ENCODE data around the gene ERVK3-1.
"Not testable (repeated sequence)": the region's sequence is repeated elsewhere in the genome, so short reads cannot be mapped to it uniquely, and the experiment has no call there.

The ERVK3-1 gene

DNA sequence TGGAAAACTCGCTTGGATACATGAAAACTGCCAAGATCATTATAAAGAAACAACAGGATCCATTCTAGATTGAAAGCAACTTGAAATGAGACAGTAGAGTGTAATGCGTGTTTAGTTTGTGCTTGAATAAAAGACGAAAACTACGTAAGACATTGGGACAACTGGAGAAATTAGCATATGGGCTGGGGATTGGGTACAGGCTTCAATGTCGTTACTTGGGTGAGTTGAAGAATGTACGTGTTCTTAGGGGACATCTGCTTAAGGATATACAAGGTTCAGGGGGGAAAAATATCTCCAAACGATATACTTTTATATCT lies 471 bp upstream of the ERVK3-1 start:
- no peak for DNase-seq (ENCODE audit: low read depth in 2 of 2)

DNA sequence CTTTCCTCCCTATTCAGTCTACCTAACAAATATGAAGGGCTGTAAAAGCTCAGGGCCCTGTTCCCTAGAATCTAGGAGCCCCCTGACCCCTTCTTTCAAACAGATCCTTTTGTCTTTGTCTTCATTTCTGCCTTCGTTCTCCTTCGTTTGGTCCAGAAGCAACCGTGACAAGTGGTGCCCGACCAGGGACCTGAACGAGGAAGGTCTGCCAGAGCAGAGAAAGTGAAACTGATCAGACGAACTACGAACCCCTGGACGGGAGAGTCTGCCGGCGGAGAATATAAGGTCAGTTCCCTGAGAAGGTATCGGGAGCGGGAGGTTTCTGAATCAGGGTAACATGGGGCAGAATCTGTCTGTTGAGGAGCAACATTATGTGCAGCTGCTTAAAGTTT lies 751 bp downstream of the ERVK3-1 start:
- DNase-seq (ENCODE audit: low read depth in 2 of 2) = no peak

GRCh38 chr19:58307736-58308135 lies 2.6 kb downstream of the ERVK3-1 start:
- no peak for DNase-seq (ENCODE audit: low read depth in 2 of 2)

DNA sequence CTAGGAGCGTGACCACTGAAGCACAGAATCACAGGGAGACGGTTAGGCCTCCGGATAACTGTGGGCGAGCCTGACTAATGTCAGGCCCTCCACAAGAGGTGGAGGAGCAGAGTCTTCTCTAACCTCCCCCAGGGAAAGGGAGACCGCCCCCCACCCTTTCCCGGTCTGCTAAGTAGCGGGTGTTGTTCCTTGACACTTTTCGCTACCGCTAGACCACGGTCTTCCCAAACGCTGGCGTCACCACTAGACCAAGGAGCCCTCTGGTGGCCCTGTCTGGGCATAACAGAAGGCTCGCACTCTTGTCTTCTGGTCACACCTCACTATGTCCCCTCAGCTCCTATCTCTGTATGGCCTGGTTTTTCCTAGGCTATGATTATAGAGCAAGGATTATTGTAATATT lies 5.5 kb downstream of the ERVK3-1 start:
- not testable (repeated sequence) for DNase-seq (ENCODE audit: low read depth in 2 of 2)

- DNase-seq (ENCODE audit: low read depth in 2 of 2) = no peak
Measured at GRCh38 chr19:58311345-58311865, 6.2 kb downstream of the ERVK3-1 start.

DNA sequence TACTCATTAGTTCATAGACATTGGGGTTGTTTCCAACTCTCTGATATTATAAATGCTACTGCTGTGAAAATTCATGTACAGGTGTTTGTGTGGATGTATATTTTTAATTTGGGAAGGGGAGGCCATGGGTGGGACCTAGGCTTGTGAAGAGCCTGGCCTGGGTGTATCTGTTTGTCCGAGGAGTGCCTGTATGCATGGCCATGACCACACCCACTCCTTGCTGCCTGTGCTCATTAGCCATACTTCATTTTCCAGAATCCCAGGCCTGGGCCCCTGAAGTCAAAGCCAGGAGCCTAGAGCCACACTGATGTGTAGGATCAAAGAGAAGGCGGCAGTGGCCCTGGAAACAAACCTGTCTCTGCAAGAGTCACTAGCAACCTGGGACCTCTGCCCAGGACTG lies 10.4 kb downstream of the ERVK3-1 start:
- DNase-seq (ENCODE audit: low read depth in 2 of 2) = no peak

- no peak for DNase-seq (ENCODE audit: low read depth in 2 of 2)
Measured at GRCh38 chr19:58317476-58318072, 12.4 kb downstream of the ERVK3-1 start.

- DNase-seq (ENCODE audit: low read depth in 2 of 2) = no peak
Measured at GRCh38 chr19:58318297-58318696, 13.1 kb downstream of the ERVK3-1 start.

DNA sequence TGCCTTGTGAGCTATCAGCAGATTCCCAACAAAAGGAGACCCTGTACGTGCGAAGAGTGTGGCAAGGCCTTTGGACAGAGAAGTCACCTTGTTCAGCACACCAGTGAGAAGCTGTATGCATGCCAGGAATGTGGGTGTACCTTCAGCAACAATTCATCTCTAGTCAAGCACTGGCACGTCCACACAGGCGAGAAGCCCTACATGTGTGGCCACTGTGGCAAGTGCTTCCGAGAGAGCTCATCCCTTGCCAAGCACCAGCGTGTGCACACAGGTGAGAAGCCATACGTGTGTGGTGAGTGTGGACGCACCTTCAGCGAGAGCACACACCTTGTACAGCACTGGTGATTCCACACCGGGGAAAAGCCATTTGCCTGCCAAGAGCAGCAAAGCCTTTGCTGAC lies 14.1 kb downstream of the ERVK3-1 start:
- DNase-seq (ENCODE audit: low read depth in 2 of 2) = no peak

- no peak for DNase-seq (ENCODE audit: low read depth in 2 of 2)
Measured at GRCh38 chr19:58325311-58326022, 20.3 kb downstream of the ERVK3-1 start.

DNA sequence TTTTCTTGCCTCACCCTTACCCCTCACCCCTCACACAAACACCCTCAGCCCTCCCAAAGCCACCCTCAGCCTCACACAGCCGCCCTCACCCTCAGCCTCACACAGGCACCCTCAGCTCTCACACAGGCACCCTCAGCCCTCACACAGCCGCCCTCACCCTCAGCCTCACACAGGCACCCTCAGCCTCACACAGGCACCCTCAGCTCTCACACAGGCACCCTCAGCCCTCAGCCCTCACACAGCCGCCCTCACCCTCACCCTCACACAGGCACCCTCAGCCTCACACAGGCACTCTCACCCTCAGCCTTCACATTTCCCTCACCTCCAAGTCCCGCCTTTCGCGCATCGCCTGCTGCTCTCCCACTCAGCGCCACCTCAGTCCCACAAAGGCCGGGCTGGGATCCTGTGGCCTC lies 21.3 kb downstream of the ERVK3-1 start:
- no peak for DNase-seq (ENCODE audit: low read depth in 2 of 2)

- DNase-seq (ENCODE audit: low read depth in 2 of 2) = peak; percentile 87 to 90
Measured at GRCh38 chr19:58326914-58327726, 21.9 kb downstream of the ERVK3-1 start, which contains the start of gene ZSCAN22. Gene ZSCAN22, plus strand, starts transcription at chr19:58326994. Its CDS starts 7,809 bp downstream, at chr19:58334803.

DNA sequence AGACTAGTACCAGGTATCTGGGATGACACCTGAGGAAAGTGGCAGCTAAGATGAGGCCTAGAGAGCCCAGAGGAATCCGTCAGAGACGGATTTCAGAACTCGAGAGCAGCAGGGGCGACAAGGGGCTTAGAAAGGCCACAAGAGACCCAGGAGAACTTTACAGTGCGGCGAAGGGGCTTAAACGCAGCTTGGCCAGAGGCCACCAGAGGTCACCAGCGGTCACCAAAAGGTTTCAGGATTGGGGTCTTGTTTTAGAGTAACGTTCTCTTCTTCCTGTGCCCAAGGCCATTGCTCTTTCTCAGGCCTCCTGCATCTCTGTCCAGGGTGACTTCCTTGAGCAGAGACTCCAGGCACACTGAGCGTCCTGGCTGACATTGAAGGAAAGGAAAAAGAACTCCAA lies 23.8 kb downstream of the ERVK3-1 start:
- no peak for DNase-seq (ENCODE audit: low read depth in 2 of 2)

DNA sequence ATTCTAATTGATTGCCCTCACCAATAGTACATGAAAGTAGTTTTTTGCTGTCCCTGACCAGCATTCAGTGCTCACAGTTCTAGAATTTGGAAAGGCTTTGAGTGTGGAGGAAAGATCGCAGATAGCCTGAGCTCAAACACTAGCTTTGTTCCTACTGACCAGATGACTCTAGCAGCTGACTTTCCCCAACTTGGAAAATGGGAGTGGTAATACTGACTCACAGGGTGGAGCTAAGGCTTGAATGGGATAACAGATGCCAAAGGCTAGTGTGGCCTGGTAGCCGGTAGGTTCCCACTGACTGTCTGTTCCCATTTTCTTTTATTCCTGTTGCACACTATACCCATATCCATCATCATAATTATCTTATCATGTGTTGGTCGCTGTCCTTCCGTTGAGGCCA lies 25.3 kb downstream of the ERVK3-1 start:
- no peak for DNase-seq (ENCODE audit: low read depth in 2 of 2)

DNA sequence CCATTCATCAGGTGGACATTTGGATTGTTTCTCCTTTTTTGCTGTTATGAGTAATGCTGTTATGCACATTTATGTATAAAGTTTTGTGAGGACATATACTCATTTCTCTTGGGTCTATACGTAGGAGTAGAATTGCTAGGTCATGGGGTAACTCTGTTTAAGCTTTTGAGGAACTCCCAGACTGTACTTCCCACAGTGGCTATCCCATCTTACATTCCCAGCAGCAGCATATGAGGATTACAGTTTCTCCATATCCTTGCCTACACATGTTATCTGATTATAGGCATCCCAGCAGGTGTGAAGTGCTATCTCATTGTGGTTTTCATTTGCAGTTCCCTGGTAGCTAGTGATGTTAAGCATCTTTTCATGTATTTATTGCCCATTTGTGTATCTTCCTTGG lies 27.5 kb downstream of the ERVK3-1 start:
- DNase-seq (ENCODE audit: low read depth in 2 of 2) = no peak

GRCh38 chr19:58334691-58335249 lies 29.6 kb downstream of the ERVK3-1 start:
- DNase-seq (ENCODE audit: low read depth in 2 of 2) = no peak

DNA sequence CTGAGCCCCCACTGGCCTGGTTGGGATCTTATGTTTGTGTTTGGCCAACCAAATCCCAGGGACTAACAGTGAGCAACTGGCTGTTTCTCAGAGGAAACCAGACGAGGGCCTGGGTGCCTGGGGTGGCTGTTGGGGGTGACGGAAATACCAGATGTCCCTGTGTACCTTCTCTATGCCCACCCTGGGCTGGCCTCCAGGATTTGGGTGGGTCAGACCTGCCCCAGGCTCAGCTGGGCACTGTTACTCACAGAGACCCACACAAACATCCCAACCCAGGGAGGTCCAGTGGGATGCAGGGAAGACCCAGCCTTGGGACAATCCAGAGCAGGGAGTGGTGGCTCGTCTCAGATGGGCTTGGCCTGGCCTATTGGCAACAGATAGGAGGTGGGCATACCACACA lies 30.5 kb downstream of the ERVK3-1 start:
- DNase-seq (ENCODE audit: low read depth in 2 of 2) = no peak

- no peak for DNase-seq (ENCODE audit: low read depth in 2 of 2)
Measured at GRCh38 chr19:58336216-58336615, 31.0 kb downstream of the ERVK3-1 start.

DNA sequence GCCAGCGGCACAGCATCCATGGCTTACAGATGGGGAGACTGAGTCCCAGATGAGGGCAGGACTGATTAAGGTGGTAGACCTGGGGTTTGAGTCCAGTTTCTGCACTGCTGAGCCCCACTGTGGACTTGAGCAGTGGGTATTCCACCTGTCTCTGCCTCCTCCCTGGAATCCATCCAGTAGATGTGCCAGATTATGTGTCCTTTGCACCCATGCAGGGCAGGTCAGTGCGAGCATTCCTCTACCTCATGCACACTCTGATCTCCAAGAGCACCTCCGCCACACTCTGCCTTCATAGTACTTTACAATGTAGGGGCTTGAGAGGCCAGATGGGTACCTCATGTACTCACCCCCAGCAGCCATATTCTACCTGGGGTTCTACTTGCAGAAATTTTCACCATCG lies 31.6 kb downstream of the ERVK3-1 start:
- no peak for DNase-seq (ENCODE audit: low read depth in 2 of 2)

- DNase-seq (ENCODE audit: low read depth in 2 of 2) = no peak
Measured at GRCh38 chr19:58338336-58338735, 33.2 kb downstream of the ERVK3-1 start.

DNA sequence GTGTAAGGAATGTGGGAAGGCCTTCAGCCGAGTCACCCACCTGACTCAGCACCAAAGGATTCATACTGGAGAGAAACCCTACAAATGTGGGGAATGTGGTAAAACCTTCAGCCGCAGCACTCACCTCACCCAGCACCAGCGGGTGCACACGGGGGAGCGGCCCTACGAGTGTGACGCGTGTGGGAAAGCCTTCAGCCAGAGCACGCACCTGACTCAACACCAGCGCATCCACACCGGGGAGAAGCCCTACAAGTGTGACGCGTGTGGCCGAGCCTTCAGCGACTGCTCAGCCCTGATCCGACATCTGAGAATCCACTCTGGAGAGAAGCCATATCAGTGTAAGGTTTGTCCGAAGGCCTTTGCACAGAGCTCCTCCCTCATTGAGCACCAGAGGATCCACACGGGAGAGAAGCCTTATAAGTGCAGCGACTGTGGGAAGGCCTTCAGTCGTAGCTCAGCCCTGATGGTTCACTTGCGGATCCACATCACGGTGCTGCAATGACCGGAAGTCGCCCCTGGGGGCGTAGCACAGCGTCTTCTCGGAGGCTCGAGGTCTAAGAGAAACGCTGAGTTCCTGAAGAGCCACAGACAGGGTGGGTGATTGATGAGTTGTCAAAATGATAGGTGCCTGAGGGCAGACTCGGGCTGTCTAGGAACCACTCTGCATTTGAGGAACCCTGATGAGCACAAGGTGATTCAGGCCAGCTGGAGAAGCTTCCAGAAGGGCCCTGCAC lies 33.8 kb downstream of the ERVK3-1 start:
- DNase-seq (ENCODE audit: low read depth in 2 of 2) = no peak

DNA sequence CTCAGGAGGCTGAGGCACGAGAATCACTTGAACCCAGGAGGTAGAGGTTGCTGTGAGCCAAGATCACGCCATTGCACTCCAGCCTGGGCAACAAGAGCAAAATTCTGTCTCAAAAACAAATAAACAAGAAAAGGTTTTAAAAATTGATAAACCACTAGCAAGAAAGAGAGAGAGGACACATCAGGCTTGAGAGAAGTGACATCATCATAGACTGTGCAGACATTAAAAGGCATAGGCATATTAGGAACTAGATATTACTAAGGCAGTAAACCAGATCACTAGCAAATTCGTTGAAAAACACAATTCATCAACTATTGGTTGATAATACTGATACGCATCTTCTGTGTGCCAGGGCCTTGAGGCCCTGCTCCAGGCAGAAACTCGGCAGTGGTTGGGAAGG lies 40.4 kb downstream of the ERVK3-1 start:
- no peak for DNase-seq (ENCODE audit: low read depth in 2 of 2)
